ENCODE measurements around the gene FOXJ1.

DNA sequence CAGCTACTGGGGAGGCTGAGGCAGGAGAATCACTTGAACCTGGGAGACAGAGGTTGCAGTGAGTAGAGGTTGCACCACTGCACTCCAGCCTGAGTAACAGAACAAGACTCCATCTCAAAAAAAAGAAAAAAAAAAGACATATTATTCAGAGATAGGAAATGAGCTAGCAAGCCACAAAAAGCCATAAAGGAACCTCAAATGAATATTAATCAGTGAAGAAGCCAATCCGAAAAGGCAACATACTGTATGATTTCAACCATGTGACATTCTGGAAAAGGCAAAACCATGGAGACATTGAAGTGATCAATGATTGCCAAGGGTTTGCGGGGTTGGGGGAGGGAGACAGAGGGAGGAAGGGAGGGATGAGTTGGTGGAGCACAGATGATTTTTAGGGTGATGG, 29.1 kb downstream of the FOXJ1 start:
- no peak for TF ChIP-seq NBN (conservative IDR thresholded peaks at IDR 0.05)
- TF ChIP-seq ZNF788 (CRISPR knock-in tag; IDR thresholded peaks at IDR 0.05; ENCODE audit: borderline replicate concordance), result no peak
- TF ChIP-seq, protein P1, sequence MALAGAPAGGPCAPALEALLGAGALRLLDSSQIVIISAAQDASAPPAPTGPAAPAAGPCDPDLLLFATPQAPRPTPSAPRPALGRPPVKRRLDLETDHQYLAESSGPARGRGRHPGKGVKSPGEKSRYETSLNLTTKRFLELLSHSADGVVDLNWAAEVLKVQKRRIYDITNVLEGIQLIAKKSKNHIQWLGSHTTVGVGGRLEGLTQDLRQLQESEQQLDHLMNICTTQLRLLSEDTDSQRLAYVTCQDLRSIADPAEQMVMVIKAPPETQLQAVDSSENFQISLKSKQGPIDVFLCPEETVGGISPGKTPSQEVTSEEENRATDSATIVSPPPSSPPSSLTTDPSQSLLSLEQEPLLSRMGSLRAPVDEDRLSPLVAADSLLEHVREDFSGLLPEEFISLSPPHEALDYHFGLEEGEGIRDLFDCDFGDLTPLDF (CRISPR knock-in tag; IDR thresholded peaks at IDR 0.05), result no peak
- no peak for TF ChIP-seq JUND (CRISPR knock-in tag; IDR thresholded peaks at IDR 0.05)
- no peak for TF ChIP-seq SRF (IDR thresholded peaks at IDR 0.05; ENCODE audit: low read depth, low read length)
- TF ChIP-seq ZMYM3 (CRISPR knock-in tag; IDR thresholded peaks at IDR 0.05), result no peak
- no peak for TF ChIP-seq ZBTB38 (CRISPR knock-in tag; IDR thresholded peaks at IDR 0.05)
- TF ChIP-seq, protein P2, sequence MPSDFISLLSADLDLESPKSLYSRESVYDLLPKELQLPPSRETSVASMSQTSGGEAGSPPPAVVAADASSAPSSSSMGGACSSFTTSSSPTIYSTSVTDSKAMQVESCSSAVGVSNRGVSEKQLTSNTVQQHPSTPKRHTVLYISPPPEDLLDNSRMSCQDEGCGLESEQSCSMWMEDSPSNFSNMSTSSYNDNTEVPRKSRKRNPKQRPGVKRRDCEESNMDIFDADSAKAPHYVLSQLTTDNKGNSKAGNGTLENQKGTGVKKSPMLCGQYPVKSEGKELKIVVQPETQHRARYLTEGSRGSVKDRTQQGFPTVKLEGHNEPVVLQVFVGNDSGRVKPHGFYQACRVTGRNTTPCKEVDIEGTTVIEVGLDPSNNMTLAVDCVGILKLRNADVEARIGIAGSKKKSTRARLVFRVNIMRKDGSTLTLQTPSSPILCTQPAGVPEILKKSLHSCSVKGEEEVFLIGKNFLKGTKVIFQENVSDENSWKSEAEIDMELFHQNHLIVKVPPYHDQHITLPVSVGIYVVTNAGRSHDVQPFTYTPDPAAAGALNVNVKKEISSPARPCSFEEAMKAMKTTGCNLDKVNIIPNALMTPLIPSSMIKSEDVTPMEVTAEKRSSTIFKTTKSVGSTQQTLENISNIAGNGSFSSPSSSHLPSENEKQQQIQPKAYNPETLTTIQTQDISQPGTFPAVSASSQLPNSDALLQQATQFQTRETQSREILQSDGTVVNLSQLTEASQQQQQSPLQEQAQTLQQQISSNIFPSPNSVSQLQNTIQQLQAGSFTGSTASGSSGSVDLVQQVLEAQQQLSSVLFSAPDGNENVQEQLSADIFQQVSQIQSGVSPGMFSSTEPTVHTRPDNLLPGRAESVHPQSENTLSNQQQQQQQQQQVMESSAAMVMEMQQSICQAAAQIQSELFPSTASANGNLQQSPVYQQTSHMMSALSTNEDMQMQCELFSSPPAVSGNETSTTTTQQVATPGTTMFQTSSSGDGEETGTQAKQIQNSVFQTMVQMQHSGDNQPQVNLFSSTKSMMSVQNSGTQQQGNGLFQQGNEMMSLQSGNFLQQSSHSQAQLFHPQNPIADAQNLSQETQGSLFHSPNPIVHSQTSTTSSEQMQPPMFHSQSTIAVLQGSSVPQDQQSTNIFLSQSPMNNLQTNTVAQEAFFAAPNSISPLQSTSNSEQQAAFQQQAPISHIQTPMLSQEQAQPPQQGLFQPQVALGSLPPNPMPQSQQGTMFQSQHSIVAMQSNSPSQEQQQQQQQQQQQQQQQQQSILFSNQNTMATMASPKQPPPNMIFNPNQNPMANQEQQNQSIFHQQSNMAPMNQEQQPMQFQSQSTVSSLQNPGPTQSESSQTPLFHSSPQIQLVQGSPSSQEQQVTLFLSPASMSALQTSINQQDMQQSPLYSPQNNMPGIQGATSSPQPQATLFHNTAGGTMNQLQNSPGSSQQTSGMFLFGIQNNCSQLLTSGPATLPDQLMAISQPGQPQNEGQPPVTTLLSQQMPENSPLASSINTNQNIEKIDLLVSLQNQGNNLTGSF (CRISPR knock-in tag; IDR thresholded peaks at IDR 0.05), result no peak
- TF ChIP-seq KDM4B (CRISPR knock-in tag; IDR thresholded peaks at IDR 0.05), result no peak
- TF ChIP-seq NFIC (IDR thresholded peaks at IDR 0.05; ENCODE audit: low read length), result no peak
- TF ChIP-seq U2AF2 (IDR thresholded peaks at IDR 0.05; ENCODE audit: low read depth, low read length), result no peak
- TF ChIP-seq POLR2A (IDR thresholded peaks at IDR 0.05; ENCODE audit: insufficient read depth in 1 of 2, low read depth in 2 of 2, low read length in 2 of 2), result no peak
